HepG2 (cell line): ENCODE data around the gene NPC1. TPM values are rescaled to one million over a fixed set of nuclear protein-coding genes. Genes with fewer than 3 reads are reported as not detected.

Experiments used
- AKAP8 ChIP-seq: sonication (generic); formaldehyde crosslinking; IDR thresholded peaks from 2 replicates; pipeline ENCODE4 v1.5.1; 2020; ENCODE audit warnings: mild to moderate bottlenecking, missing genetic modification reagents
- BRF2 ChIP-seq: sonication (generic); formaldehyde crosslinking; IDR thresholded peaks from 2 replicates; pipeline ENCODE4 v1.8.1; 2022; ENCODE audit warnings: mild to moderate bottlenecking, missing genetic modification reagents
- E2F1 ChIP-seq: sonication (generic); formaldehyde crosslinking; IDR thresholded peaks from 2 replicates; pipeline ENCODE4 v1.5.0; 2020; ENCODE audit warnings: missing genetic modification reagents
- ETV6 ChIP-seq: sonication (generic); formaldehyde crosslinking; conservative IDR thresholded peaks from 2 replicates; pipeline ENCODE4 v1.4.0; 2020; ENCODE audit warnings: missing genetic modification reagents
- GATAD2A ChIP-seq: IDR thresholded peaks from 2 replicates; pipeline ENCODE4 v1.6.1; 2016
- HNF1B ChIP-seq: sonication (generic); formaldehyde crosslinking; IDR thresholded peaks from 2 replicates; pipeline ENCODE4 v1.5.1; 2020; ENCODE audit warnings: mild to moderate bottlenecking, moderate library complexity, missing genetic modification reagents
- IKZF5 ChIP-seq: IDR thresholded peaks from 2 replicates; pipeline ENCODE4 v1.6.1; 2018; ENCODE audit warnings: missing genetic modification reagents, mild to moderate bottlenecking, missing compliant biosample characterization
- MTF1 ChIP-seq: sonication (generic); formaldehyde crosslinking; IDR thresholded peaks from 2 replicates; pipeline ENCODE4 v1.5.0; 2020; ENCODE audit warnings: missing genetic modification reagents
- NCOA2 ChIP-seq: sonication (generic); formaldehyde crosslinking; IDR thresholded peaks from 2 replicates; pipeline ENCODE4 v1.8.0; 2022; ENCODE audit warnings: inconsistent platforms
- POGZ ChIP-seq: sonication (generic); formaldehyde crosslinking; IDR thresholded peaks from 2 replicates; pipeline ENCODE4 v1.4.0; 2020; ENCODE audit warnings: mild to moderate bottlenecking, missing genetic modification reagents
- PREB ChIP-seq: sonication (generic); formaldehyde crosslinking; IDR thresholded peaks from 2 replicates; pipeline ENCODE4 v1.4.0; 2020; ENCODE audit warnings: missing genetic modification reagents
- STAG1 ChIP-seq: sonication (generic); formaldehyde crosslinking; IDR thresholded peaks from 2 replicates; pipeline ENCODE4 v1.4.0; 2020; ENCODE audit warnings: missing genetic modification reagents
- ZMYM4 ChIP-seq: sonication (generic); formaldehyde crosslinking; IDR thresholded peaks from 2 replicates; pipeline ENCODE4 v1.8.1; 2023; ENCODE audit warnings: mild to moderate bottlenecking, missing genetic modification reagents
- ZNF232 ChIP-seq: sonication (generic); formaldehyde crosslinking; IDR thresholded peaks from 2 replicates; pipeline ENCODE4 v1.4.0; 2020; ENCODE audit warnings: missing genetic modification reagents, borderline replicate concordance
- ZNF549 ChIP-seq: sonication (generic); formaldehyde crosslinking; IDR thresholded peaks from 2 replicates; pipeline ENCODE4 v1.5.0; 2020; ENCODE audit warnings: missing genetic modification reagents
- ZNF775 ChIP-seq: sonication (generic); formaldehyde crosslinking; IDR thresholded peaks from 2 replicates; pipeline ENCODE4 v1.4.0; 2020; ENCODE audit warnings: missing genetic modification reagents, mild to moderate bottlenecking, moderate library complexity, borderline replicate concordance
- ZNF83 ChIP-seq: sonication (generic); formaldehyde crosslinking; IDR thresholded peaks from 2 replicates; pipeline ENCODE4 v1.4.0; 2020; ENCODE audit warnings: missing genetic modification reagents, mild to moderate bottlenecking, borderline replicate concordance
- ZSCAN25 ChIP-seq: sonication (generic); formaldehyde crosslinking; IDR thresholded peaks from 2 replicates; pipeline ENCODE4 v1.8.0; 2022; ENCODE audit warnings: mild to moderate bottlenecking, missing genetic modification reagents
- polyA plus RNA-seq, 8 experiments: library from polyadenylated mRNA; depleted of rRNA in 3 of 8; stranded (reverse) in 7 of 8; unstranded in 1 of 8; fragments of >200 nt; fragmentation: Illumina TruSeq in 4 of 8; extraction: Trizol in 4 of 8; gene quantifications; 2 replicates each; pipeline versions ENCODE4 v1.2.1 to v1.2.3, GENCODE V29; 2011 to 2016; ENCODE audit warnings: low read depth in 4 of 8, missing spikeins in 1 of 8, mixed read lengths in 1 of 8; ENCODE audit not compliant: insufficient read depth in 1 of 8
- total RNA-seq, 5 experiments: library from RNA; depleted of rRNA; stranded (reverse); fragments of >200 nt; fragmentation: Illumina TruSeq; extraction: Trizol; gene quantifications; 2 replicates each; pipeline ENCODE4 v1.2.3, GENCODE V29; 2016; ENCODE audit warnings: low read depth in 1 of 5
- TF ChIP-seq, protein P1 (sequence below): sonication (generic); formaldehyde crosslinking; IDR thresholded peaks from 2 replicates; pipeline ENCODE4 v1.9.0; 2021; ENCODE audit warnings: missing genetic modification reagents, borderline replicate concordance

The NPC1 gene
- total and polyA plus RNA-seq, 2 of the 13 experiments (the other 11 are each of a cell fraction or from before 2014, with no cell fraction given), result 46.5 to 114 TPM

- TF ChIP-seq E2F1 (peak; percentile 26; the same call in 1 of the 2 replicates), PREB (CRISPR knock-in tag) (no peak), HNF1B (no peak; the same call in none of the 2 replicates), AKAP8 (no peak), ZNF232 (CRISPR knock-in tag) (no peak), ZNF775 (0 out of 2 replicates have a peak, but pooled peaks have one; percentile 34), ZSCAN25 (no peak), ZMYM4 (CRISPR knock-in tag) (peak; percentile 68), POGZ (CRISPR knock-in tag) (peak; percentile 84), STAG1 (CRISPR knock-in tag) (peak; percentile 72), IKZF5 (peak; percentile 75), ETV6 (CRISPR knock-in tag) (0 out of 2 replicates have a peak, but pooled peaks have one; percentile 31), MTF1 (CRISPR knock-in tag) (no peak), GATAD2A (CRISPR knock-in tag) (peak; percentile 45), BRF2 (CRISPR knock-in tag) (no peak), NCOA2 (no peak), ZNF83 (peak; percentile 25; the same call in 1 of the 2 replicates), ZNF549 (CRISPR knock-in tag) (no peak)
- TF ChIP-seq, protein P1, sequence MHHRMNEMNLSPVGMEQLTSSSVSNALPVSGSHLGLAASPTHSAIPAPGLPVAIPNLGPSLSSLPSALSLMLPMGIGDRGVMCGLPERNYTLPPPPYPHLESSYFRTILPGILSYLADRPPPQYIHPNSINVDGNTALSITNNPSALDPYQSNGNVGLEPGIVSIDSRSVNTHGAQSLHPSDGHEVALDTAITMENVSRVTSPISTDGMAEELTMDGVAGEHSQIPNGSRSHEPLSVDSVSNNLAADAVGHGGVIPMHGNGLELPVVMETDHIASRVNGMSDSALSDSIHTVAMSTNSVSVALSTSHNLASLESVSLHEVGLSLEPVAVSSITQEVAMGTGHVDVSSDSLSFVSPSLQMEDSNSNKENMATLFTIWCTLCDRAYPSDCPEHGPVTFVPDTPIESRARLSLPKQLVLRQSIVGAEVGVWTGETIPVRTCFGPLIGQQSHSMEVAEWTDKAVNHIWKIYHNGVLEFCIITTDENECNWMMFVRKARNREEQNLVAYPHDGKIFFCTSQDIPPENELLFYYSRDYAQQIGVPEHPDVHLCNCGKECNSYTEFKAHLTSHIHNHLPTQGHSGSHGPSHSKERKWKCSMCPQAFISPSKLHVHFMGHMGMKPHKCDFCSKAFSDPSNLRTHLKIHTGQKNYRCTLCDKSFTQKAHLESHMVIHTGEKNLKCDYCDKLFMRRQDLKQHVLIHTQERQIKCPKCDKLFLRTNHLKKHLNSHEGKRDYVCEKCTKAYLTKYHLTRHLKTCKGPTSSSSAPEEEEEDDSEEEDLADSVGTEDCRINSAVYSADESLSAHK (CRISPR knock-in tag), result no peak
These were observed 83.0 kb downstream of the NPC1 start, which contains the start of gene RMC1 (continued) for GRCh38 chr18:23503038-23503962.
